GM12878 (cell line): ENCODE data around the gene RNF121. TPM values are rescaled to one million over a fixed set of nuclear protein-coding genes. Genes with fewer than 3 reads are reported as not detected.

Experiments
- ATAC-seq: fragments of 200-7000 bp; cut with Tn5 transposase; 3 replicates; pipeline ENCODE4 v1.9.1; 2020; ENCODE audit warnings: mild to moderate bottlenecking, moderate library complexity
- BruUV-seq: library from RNA; stranded (reverse); fragments of 400-500 nt; replicated peaks from 2 replicates; lab custom pipeline; 2021; lab: Mats Ljungman, UMichigan
- CTCF ChIA-PET: fragments of 300-600 bp; sonication (Branson Sonifier 250); formaldehyde crosslinking; extraction: SDS; loops from one replicate; lab custom pipeline; 2021; ENCODE audit warnings: inconsistent platforms; lab: Yijun Ruan, JAX
- POLR2A ChIA-PET: fragments of 350-600 bp; formaldehyde crosslinking; extraction: SDS; loops from one replicate; lab custom pipeline; 2021; ENCODE audit warnings: inconsistent platforms; lab: Charles Lee
- RAD21 ChIA-PET: fragments of 300-600 bp; sonication (Branson Sonifier 250); formaldehyde crosslinking; loops from one replicate; lab custom pipeline; 2023; ENCODE audit warnings: antibody characterized with exemption; ENCODE audit not compliant: unreplicated experiment; lab: Charles Lee
- SMC1A ChIA-PET: fragments of 300-600 bp; sonication (Branson Sonifier 250); formaldehyde crosslinking; loops from one replicate; lab custom pipeline; 2023; ENCODE audit not compliant: unreplicated experiment, uncharacterized antibody; lab: Charles Lee
- DNase-seq: peaks from one replicate; pipeline ENCODE4 v3.0.0-alpha.2; 2011; ENCODE audit warnings: low read depth, low spot score
- FAIRE-seq: peaks from 3 replicates; lab custom pipeline; 2011; peaks lifted over from hg19 to GRCh38; lab: Jason Lieb, UNC
- H2AFZ ChIP-seq: 2 replicates; pipeline ENCODE4 v1.6.0; 2011; ENCODE audit warnings: low read depth, low read length, control low read depth; ENCODE audit not compliant: control insufficient read depth
- H3K27ac ChIP-seq: 2 replicates; pipeline ENCODE4 v1.5.1; 2011; ENCODE audit warnings: control low read depth; ENCODE audit not compliant: control insufficient read depth, insufficient read depth
- H3K27me3 ChIP-seq, 2 experiments: replicated peaks in 1 of 2; 2 replicates each; pipeline versions ENCODE4 v1.6.0 to v1.6.1; 2011; ENCODE audit warnings: low read length in 1 of 2; ENCODE audit not compliant: control insufficient read depth in 2 of 2, insufficient read depth in 2 of 2
- H3K36me3 ChIP-seq, 2 experiments: 2 replicates each; pipeline ENCODE4 v1.5.1; 2011; ENCODE audit warnings: low read length in 1 of 2; ENCODE audit not compliant: control insufficient read depth in 2 of 2, insufficient read depth in 2 of 2
- H3K4me1 ChIP-seq: 2 replicates; pipeline ENCODE4 v1.6.1; 2011; ENCODE audit warnings: mild to moderate bottlenecking, low read length, moderate library complexity, mixed read lengths; ENCODE audit not compliant: control insufficient read depth, insufficient read depth
- H3K4me2 ChIP-seq: 2 replicates; pipeline ENCODE4 v1.6.0; 2011; ENCODE audit warnings: control low read depth; ENCODE audit not compliant: control insufficient read depth, insufficient read depth
- H3K4me3 ChIP-seq: fragments of 200-600 bp; sonication (generic); 2 replicates; pipeline ENCODE4 v1.5.1; 2016
- H3K79me2 ChIP-seq: 2 replicates; pipeline ENCODE4 v1.6.0; 2011; ENCODE audit warnings: low read length; ENCODE audit not compliant: control insufficient read depth, insufficient read depth
- H3K9ac ChIP-seq: 2 replicates; pipeline ENCODE4 v1.8.0; 2011; ENCODE audit warnings: low read length, control low read depth, mixed read lengths; ENCODE audit not compliant: control insufficient read depth, insufficient read depth
- H3K9me3 ChIP-seq: replicated peaks from 3 replicates; pipeline ENCODE4 v1.5.1; 2011; ENCODE audit warnings: mild to moderate bottlenecking, low read length; ENCODE audit not compliant: control insufficient read depth, insufficient read depth
- H4K20me1 ChIP-seq: 2 replicates; pipeline ENCODE4 v1.6.0; 2011; ENCODE audit not compliant: control insufficient read depth, insufficient read depth
- CHD1 ChIP-seq: IDR thresholded peaks from 2 replicates; pipeline ENCODE4 v1.6.1; 2012; ENCODE audit warnings: low read depth, low read length, improper control_type of control experiment
- POLR2A ChIP-seq: IDR thresholded peaks from 2 replicates; pipeline ENCODE4 v1.6.1; 2011; ENCODE audit warnings: low read depth, mild to moderate bottlenecking, low read length
- SKIL ChIP-seq: fragments of 450-650 bp; IDR thresholded peaks from 2 replicates; pipeline ENCODE4 v1.6.1; 2017; ENCODE audit warnings: mild to moderate bottlenecking, low read depth, inconsistent platforms; ENCODE audit not compliant: poor library complexity, severe bottlenecking
- ZBTB11 ChIP-seq: fragments of 450-650 bp; formaldehyde crosslinking; IDR thresholded peaks from 2 replicates; pipeline ENCODE4 v1.5.0; 2022; ENCODE audit warnings: mild to moderate bottlenecking, missing genetic modification characterization
- WGBS: methylation state at CpG from one replicate; pipeline ENCODE4 v1.1.6; 2016; ENCODE audit warnings: low lambda C conversion rate; ENCODE audit not compliant: insufficient replicate concordance, insufficient coverage; ENCODE audit errors: missing lambda C conversion rate; 5-methylcytosine and 5-hydroxymethylcytosine counted together
- in situ Hi-C: fragments of 300-500 bp; cut with MboI; formaldehyde crosslinking; loops from 9 replicates; pipeline ENCODE4 v1.14.3; 2018; ENCODE audit warnings: mixed read lengths
- intact Hi-C: fragments of 100-400 bp; cut with micrococcal nuclease; formaldehyde crosslinking; loops from one replicate; pipeline ENCODE4 v1.14.2; 2022; ENCODE audit not compliant: unreplicated experiment
- polyA plus RNA-seq, 11 experiments: library from polyadenylated mRNA; depleted of rRNA in 4 of 11; unstranded in 6 of 11; stranded (reverse) in 5 of 11; fragments of >200 nt; fragmentation: Nextera tagmentation in 4 of 11; fragmentation: Illumina TruSeq in 1 of 11; extraction: Ambion mirVana in 4 of 11; extraction: Trizol in 1 of 11; gene quantifications; 1 replicate in 1 of 11; 2 replicates in 10 of 11; pipeline versions ENCODE4 v1.2.1 to v1.2.3, GENCODE V29; 2011 to 2016; ENCODE audit warnings: inconsistent platforms in 2 of 11, missing spikeins in 2 of 11, low read depth in 1 of 11
- total RNA-seq, 4 experiments: library from RNA; depleted of rRNA in 3 of 4; stranded (reverse); fragments of >200 nt in 3 of 4; fragmentation: Illumina TruSeq in 1 of 4; extraction: Trizol in 1 of 4; gene quantifications; 2 replicates each; pipeline versions ENCODE4 v1.2.1 to v1.2.3, GENCODE V29; 2013 to 2021

The RNF121 gene
- total and polyA plus RNA-seq, 10 of the 15 experiments (the other 5 are each of a cell fraction or from before 2014, with no cell fraction given) = 8.6 to 73.7 (median 32.7) TPM

GRCh38 chr11:72005347-72006260, 76.8 kb downstream of the RNF121 start:
- WGBS = 93% methylated on average over 20 of the region's 20 CpGs
- H3K27me3 ChIP-seq = no peaks in the 10 kb centered on the region
- DNase-seq (no peak), FAIRE-seq (no peak)
- intact Hi-C loops = no loop called here
- in situ Hi-C loops = no loop called here
- no peak overlapping the region for H3K27ac ChIP-seq
- no TSS peak for BruUV-seq
- CTCF ChIA-PET = interaction anchor here (0.7 to 1.6 kb wide), 3 partner anchors 15 to 29 kb away, joined by 3 to 4 read pairs (median 4); no protein-coding TSS in a partner anchor
- RAD21 ChIA-PET = interaction anchor here (0.9 kb wide), 1 partner anchor 426 kb away, joined by 4 read pairs; no protein-coding TSS in a partner anchor
- no peaks in the 10 kb centered on the region for H4K20me1 ChIP-seq
- POLR2A ChIA-PET = interaction anchor here (0.6 kb wide), 1 partner anchor 429 kb away, joined by 3 read pairs; no protein-coding TSS in a partner anchor
- H3K4me2 ChIP-seq = no peak overlapping the region
- H3K36me3 ChIP-seq = peaks cover 44 to 71% of the 10 kb centered on the region in 2 experiments; a peak in 3 of 4 replicates
- no peaks in the 10 kb centered on the region for H3K4me1 ChIP-seq
- peak; percentile 59 for TF ChIP-seq POLR2A
- no peak for TF ChIP-seq CHD1
- TF ChIP-seq, all 136 proteins: peak for 1
- Histone ChIP-seq H3K4me3 (no peak overlapping the region), H3K9me3 (no peaks in the 10 kb centered on the region), H2AFZ (no peak overlapping the region), H3K79me2 (no peaks in the 10 kb centered on the region), H3K9ac (no peak overlapping the region)
- SMC1A ChIA-PET = interaction anchor here (0.8 to 2.1 kb wide), 7 partner anchors 9 to 85 kb away, joined by 3 to 4 read pairs (median 3); no protein-coding TSS in a partner anchor
- ATAC-seq = no peak

GRCh38 chr11:72006309-72007088, 77.7 kb downstream of the RNF121 start:
- no peaks in the 10 kb centered on the region for H3K27me3 ChIP-seq
- CTCF ChIA-PET = no interaction called here
- no peak overlapping the region for H3K9ac ChIP-seq
- H3K79me2 ChIP-seq = no peaks in the 10 kb centered on the region
- no peaks in the 10 kb centered on the region for H4K20me1 ChIP-seq
- ATAC-seq (no peak), FAIRE-seq (no peak), DNase-seq (no peak)
- H3K36me3 ChIP-seq = peaks cover 44 to 72% of the 10 kb centered on the region in 2 experiments; a peak in 3 of 4 replicates
- H3K27ac ChIP-seq = no peak overlapping the region
- SMC1A ChIA-PET = interaction anchor here (0.8 to 2.1 kb wide), 3 partner anchors 8 to 34 kb away, joined by 3 to 4 read pairs (median 4); no protein-coding TSS in a partner anchor
- H3K9me3 ChIP-seq = no peaks in the 10 kb centered on the region
- no peak overlapping the region for H3K4me3 ChIP-seq
- in situ Hi-C loops (no loop called here), intact Hi-C loops (no loop called here)
- no peak overlapping the region for H2AFZ ChIP-seq
- POLR2A ChIA-PET = no interaction called here
- WGBS = 98% methylated on average over 8 of the region's 8 CpGs
- BruUV-seq = no TSS peak
- no peaks in the 10 kb centered on the region for H3K4me1 ChIP-seq
- RAD21 ChIA-PET = no interaction called here
- H3K4me2 ChIP-seq = no peak overlapping the region
- no peak for TF ChIP-seq ZBTB11 (CRISPR knock-in tag)
- 0 out of 2 replicates have a peak, but pooled peaks have one; percentile 29 for TF ChIP-seq POLR2A
- TF ChIP-seq SKIL = no peak
